Rectal smooth muscle tissue (tissue), 1 donor: ENCODE results near the gene ABCC2.
"Not testable (repeated sequence)": the region's sequence is repeated elsewhere in the genome, so short reads cannot be mapped to it uniquely, and the experiment has no call there.

Experiments used
- H3K27ac ChIP-seq: one replicate; pipeline ENCODE4 v1.7.0; 2013; ENCODE audit warnings: low read depth, low read length, inconsistent platforms
- H3K27me3 ChIP-seq: one replicate; pipeline ENCODE4 v1.7.0; 2013; ENCODE audit warnings: low read length; ENCODE audit not compliant: control insufficient read depth, insufficient read depth
- H3K36me3 ChIP-seq: one replicate; pipeline ENCODE4 v1.7.0; 2013; ENCODE audit warnings: low read length; ENCODE audit not compliant: control insufficient read depth, insufficient read depth
- H3K4me1 ChIP-seq: one replicate; pipeline ENCODE4 v1.7.0; 2013; ENCODE audit warnings: low read length; ENCODE audit not compliant: control insufficient read depth, insufficient read depth
- H3K4me3 ChIP-seq: one replicate; pipeline ENCODE4 v1.7.0; 2013; ENCODE audit warnings: low read length
- H3K9ac ChIP-seq: one replicate; pipeline ENCODE4 v1.7.0; 2013; ENCODE audit warnings: low read length

Gene ABCC2

DNA sequence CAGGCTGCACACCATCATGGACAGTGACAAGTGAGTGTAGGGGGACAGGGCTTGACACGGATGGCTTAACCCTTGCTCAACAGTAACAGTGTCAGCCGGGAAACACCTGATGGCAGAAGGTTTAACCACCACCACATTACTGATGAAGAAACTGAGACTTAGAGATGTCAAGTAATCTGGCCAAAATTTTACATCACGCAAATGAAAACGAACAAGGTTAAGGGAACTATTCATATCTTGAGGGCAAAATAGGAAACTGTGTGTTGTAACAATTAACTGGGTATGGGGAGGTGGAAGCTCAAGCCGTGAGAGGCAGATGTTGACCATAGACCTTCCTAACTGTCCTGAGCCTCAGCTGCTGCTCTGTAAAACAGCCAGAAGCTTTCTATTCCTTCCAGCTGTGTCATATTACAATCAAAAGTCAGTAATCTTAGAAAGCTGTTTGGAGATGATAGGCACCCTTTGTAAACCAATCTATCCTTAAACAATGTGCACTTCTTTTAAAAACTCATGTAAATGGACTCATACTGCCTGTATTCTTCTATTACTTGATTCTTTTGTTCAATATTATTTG is 68.4 kb downstream of the ABCC2 start:
- Histone ChIP-seq H3K4me1 (no peaks in the 10 kb centered on the region), H3K4me3 (no peak overlapping the region), H3K9ac (no peak overlapping the region), H3K27me3 (no peaks in the 10 kb centered on the region), H3K36me3 (no peaks in the 10 kb centered on the region), H3K27ac (no peak overlapping the region)

DNA sequence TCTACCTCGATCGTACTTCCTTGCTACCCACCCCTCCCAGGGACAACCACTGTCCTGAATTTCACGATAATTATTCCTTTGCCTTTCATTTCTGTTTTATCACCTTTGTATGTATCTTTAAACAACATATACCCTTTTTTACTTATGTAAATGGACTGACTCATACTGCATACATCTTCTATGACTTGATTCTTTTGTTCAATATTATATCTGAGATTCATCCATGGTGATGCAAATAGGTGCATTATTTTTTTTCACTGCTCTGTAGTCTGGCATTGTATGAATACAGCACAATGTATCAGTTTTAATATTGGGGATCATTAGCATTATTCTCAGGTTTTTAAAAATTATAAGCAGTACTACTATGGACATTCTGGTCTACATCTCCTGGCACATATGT is 69.4 kb downstream of the ABCC2 start:
- no peak overlapping the region for H3K27ac ChIP-seq
- H3K36me3 ChIP-seq = no peaks in the 10 kb centered on the region
- H3K4me3 ChIP-seq = no peak overlapping the region
- H3K27me3 ChIP-seq = no peaks in the 10 kb centered on the region
- no peaks in the 10 kb centered on the region for H3K4me1 ChIP-seq
- H3K9ac ChIP-seq = no peak overlapping the region

DNA sequence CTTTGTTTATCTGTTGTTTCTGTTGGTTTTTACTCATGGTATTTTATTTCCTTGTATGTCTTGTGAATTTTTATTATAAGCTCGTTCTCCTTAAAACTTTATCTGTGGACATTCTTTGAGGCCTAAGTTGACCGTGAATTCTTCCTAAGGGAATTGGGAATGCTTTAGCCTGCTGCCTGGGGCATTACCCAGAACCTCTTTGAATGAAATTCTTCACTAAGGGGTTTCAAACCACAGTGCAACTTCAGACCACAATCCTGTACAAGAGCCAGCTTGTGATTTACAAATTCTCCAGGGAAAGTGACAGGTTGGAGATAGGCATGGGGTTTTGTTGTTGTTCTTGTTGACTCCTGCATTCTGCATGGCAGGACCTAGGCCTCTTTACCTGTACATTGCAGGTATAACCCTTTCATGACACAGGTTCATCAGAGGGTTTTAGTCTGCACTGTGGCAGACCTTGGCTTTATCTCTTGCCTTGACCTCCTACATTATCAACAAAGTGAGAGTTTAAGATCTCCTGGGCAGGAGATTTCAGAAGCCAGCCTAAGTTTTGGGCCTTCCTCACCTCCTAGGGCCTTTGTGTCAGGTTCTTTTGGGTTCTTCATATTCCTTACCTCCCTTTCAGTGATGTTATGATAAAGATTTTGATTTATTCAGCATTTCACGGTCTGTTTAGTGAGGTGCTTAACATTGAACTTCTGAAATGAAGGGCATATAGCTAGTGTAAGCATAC is 70.2 kb downstream of the ABCC2 start:
- H3K27me3 ChIP-seq = no peaks in the 10 kb centered on the region
- H3K4me3 ChIP-seq = no peak overlapping the region
- no peak overlapping the region for H3K9ac ChIP-seq
- no peak overlapping the region for H3K27ac ChIP-seq
- H3K4me1 ChIP-seq = no peaks in the 10 kb centered on the region
- no peaks in the 10 kb centered on the region for H3K36me3 ChIP-seq

DNA sequence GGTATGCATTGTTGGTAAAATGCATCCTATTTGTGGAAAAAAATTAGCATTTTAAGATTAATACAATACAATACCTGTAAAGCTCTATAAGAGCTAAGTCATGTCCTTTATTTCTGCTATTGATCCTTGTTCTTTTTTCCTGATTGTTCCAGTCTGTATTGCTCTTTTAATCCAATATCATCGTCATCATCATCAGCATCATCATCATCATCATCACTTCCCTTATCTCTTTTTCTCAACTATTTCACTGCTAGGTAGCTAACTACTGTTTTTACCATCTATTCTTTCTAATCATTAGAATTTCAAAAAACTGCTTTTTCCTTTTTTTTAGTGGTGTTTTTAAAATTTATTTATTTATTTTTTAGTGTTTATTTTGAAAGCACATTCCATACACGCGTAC is 71.2 kb downstream of the ABCC2 start:
- Histone ChIP-seq H3K9ac (no peak overlapping the region), H3K4me1 (no peaks in the 10 kb centered on the region)

DNA sequence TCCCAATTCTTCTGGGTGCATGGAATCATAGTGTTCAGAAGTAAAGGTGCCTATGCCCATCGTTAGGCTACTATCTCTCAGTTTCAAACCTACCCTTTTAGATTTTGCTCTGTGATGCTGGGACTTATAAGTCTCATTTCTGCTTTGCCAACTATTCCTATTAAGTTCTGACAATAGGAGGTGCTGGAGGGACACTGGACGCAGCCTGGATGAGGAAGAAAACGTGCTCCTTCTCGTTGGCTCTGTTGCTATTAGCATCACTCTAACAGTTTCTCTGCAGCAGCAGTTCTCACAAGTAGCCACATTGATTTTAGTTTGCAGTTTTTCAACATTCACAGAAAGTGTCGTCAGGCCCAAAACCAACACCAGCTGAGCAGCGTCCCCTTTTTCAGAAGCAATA is 72.4 kb downstream of the ABCC2 start:
- Histone ChIP-seq H3K27me3 (no peaks in the 10 kb centered on the region), H3K4me3 (no peak overlapping the region), H3K9ac (no peak overlapping the region), H3K27ac (no peak overlapping the region), H3K36me3 (no peaks in the 10 kb centered on the region), H3K4me1 (no peaks in the 10 kb centered on the region)

More for the DNA sequence above, 71.2 kb downstream of the ABCC2 start:
- Histone ChIP-seq H3K27me3 (no peaks in the 10 kb centered on the region), H3K4me3 (no peak overlapping the region), H3K36me3 (no peaks in the 10 kb centered on the region), H3K27ac (no peak overlapping the region)

DNA sequence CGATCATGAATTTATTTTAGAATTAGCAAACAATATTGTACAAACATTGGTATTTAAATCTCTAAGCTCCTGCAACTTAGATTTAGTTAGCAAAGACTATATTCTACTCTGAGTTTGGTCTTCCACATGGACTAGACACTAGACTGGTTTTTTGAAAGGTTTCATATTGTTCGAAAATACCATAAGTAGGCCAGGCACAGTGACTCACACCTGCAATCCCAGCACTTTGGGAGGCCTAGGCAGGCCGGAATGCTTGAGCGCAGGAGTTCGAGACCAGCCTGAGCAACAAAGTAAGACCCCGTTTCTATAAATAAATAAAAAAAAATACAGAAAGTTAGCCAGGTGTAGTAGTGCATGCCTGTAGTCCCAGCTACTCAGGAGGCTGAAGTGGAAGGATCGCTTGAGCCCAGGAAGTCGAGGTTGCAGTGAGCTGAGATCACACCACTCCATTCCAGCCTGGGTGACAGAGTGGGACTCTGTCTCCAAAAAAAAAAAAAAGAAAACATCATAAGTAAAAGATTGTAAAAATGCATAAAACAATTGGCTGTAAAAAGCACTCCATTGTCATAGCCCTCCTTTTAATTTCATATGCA is 73.1 kb downstream of the ABCC2 start:
- no peaks in the 10 kb centered on the region for H3K36me3 ChIP-seq
- H3K9ac ChIP-seq = no peak overlapping the region
- H3K27me3 ChIP-seq = no peaks in the 10 kb centered on the region
- H3K4me1 ChIP-seq = no peaks in the 10 kb centered on the region
- H3K4me3 ChIP-seq = no peak overlapping the region
- H3K27ac ChIP-seq = no peak overlapping the region

DNA sequence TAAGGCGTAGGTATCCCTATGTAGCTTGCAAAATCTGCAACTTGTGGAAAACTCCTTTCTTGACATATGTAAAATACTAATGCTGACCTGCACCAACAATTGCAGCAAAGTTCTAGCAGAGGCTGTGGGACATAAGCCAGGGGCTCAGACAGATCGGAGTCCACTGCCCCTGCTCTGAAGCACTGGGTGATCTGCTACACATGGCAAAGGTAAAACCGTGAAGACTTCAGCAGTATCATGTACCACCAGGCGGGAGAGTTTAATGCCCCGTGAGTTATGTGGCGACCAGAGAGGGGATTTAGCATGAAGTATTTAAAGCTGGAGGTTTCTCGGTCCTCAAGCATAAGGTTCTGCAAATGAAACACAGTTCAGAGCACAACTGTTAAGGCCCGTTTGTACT is 76.4 kb downstream of the ABCC2 start:
- Histone ChIP-seq H3K4me1 (no peaks in the 10 kb centered on the region), H3K27me3 (no peaks in the 10 kb centered on the region), H3K4me3 (no peak overlapping the region), H3K27ac (no peak overlapping the region), H3K36me3 (no peaks in the 10 kb centered on the region), H3K9ac (no peak overlapping the region)

DNA sequence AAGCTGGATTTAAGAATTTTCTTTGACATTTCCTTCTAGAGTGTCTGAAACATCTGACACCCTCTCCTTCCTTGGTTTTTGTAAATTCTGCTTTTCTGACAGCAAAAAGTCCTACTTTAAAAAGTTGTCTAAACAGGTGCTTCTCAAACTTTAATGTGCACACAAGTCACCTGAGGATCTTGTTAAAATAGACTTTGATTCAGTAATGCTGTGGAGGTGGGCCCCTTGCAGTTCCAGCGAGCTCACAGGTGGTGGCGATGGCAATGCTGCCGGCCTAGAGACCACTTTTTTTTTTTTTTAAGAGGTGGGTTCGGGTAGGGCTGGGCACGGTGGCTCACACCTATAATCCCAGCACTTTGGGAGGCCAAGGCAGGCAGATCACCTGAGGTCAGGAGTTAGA is 77.1 kb downstream of the ABCC2 start:
- Histone ChIP-seq H3K27me3 (no peaks in the 10 kb centered on the region), H3K4me3 (no peak overlapping the region), H3K4me1 (no peaks in the 10 kb centered on the region), H3K27ac (no peak overlapping the region), H3K9ac (no peak overlapping the region), H3K36me3 (no peaks in the 10 kb centered on the region)

DNA sequence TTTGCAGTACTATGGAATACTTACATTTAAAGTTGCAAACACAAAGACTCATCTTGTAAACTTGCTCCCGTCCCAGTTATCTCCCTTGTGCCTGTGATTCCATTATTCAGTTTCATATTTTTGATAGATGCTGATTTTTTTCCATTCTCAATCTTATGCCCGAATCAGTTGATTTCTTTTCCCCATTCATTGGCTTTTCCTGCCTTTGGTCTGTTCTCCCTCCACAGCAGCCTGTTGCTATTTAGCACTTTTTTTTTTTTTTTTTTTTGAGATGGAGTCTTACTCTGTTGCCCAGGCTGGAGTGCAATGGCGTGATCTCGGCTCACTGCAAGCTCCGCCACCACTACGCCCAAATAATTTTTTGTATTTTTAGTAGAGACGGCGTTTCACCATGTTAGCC is 78.0 kb downstream of the ABCC2 start:
- Histone ChIP-seq H3K4me1 (no peaks in the 10 kb centered on the region), H3K9ac (no peak overlapping the region), H3K27ac (no peak overlapping the region), H3K36me3 (no peaks in the 10 kb centered on the region), H3K27me3 (no peaks in the 10 kb centered on the region), H3K4me3 (no peak overlapping the region)

DNA sequence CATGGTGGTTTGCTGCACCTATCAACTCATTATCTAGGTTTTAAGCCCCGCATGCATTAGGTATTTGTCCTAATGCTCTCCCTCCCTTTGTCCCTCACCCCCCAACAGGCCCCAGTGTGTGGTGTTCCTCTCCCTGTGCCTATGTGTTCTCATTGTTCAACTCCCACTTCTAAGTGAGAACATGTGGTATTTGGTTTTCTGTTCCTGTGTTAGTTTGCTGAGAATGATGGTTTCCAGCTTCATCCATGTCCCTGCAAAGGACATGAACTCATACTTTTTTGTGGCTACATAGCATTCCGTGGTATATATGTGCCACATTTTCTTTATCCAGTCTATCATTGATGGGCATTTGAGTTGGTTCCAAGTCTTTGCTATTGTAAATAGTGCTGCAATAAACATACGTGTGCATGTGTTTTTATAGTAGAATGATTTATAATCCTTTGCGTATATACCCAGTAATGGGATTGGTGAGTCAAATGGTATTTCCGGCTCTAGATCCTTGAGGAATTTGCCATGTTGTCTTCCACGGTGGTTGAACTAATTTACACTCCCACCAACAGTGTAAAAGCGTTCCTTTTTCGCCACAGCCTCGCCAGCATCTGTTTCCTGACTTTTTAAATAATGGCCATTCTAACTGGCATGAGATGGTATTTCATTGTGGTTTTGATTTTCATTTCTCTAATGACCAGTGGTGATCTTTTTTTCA is 81.2 kb downstream of the ABCC2 start:
- H3K9ac ChIP-seq, H3K4me3 ChIP-seq, H3K36me3 ChIP-seq, H3K4me1 ChIP-seq, H3K27me3 ChIP-seq, H3K27ac ChIP-seq: not testable (repeated sequence)

DNA sequence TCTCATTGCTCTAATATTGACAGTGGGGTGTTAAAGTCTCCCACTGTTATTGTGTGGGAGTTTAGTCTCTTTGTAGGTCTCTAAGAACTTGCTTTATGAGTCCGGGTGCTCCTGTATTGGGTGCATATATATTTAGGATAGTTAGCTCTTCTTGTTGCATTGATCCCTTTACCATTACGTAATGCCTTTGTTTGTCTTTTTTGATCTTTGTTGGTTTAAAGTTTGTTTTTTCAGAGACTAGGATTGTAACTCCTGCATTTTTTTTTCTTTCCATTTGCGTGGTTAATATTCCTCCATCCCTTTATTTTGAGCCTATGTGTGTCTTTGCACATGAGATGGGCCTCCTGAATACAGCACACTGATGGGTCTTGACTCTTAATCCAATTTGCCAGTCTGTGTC is 84.8 kb downstream of the ABCC2 start:
- not testable (repeated sequence) for H3K9ac ChIP-seq, H3K4me3 ChIP-seq, H3K27me3 ChIP-seq, H3K4me1 ChIP-seq, H3K36me3 ChIP-seq, H3K27ac ChIP-seq

DNA sequence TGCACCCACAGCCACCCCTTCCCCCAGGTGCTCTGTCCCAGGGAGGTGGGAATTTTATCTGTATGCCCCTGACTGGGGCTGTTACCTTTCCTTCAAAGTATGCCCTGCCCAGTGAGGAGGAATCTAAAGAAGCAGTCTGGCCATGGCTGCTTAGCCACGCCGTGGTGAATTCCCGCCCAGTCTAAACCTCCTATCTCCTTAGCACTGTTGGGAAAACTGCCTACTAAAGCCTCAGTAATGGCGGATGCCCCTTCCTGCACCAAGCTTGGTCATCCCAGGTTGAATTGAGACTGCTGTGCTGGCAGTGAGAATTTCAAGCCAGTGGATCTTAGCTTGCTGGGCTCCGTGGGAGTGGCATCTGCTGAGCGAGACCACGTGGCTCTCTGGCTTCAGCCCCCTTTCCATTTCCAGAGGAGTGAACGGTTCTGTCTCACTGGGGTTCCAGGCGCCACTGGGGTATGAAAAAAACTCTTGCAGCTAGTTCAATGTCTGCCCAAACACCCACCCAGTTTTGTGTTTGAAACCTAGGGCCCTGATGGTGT is 87.2 kb downstream of the ABCC2 start:
- Histone ChIP-seq H3K4me3 (no peak overlapping the region), H3K27me3 (no peaks in the 10 kb centered on the region), H3K36me3 (no peaks in the 10 kb centered on the region), H3K27ac (no peak overlapping the region), H3K9ac (no peak overlapping the region), H3K4me1 (no peaks in the 10 kb centered on the region)
